BE2C (cell line): ENCODE measurements around the gene GALNT17.

Experiments
- DNase-seq: peaks from one replicate; pipeline ENCODE4 v3.0.0-alpha.2; 2020
- H3K27me3 ChIP-seq: fragments of 250-450 bp; sonication (Bioruptor Pico); 2 replicates; pipeline ENCODE4 v1.5.1; 2020; ENCODE audit warnings: mild to moderate bottlenecking
- H3K36me3 ChIP-seq: fragments of 250-450 bp; sonication (Bioruptor Pico); 2 replicates; pipeline ENCODE4 v1.5.1; 2020; ENCODE audit warnings: mild to moderate bottlenecking
- H3K4me1 ChIP-seq: fragments of 250-450 bp; sonication (Bioruptor Pico); 2 replicates; pipeline ENCODE4 v1.5.1; 2020
- H3K4me3 ChIP-seq: 2 replicates; pipeline ENCODE4 v1.5.1; 2011; ENCODE audit warnings: low read depth, low read length
- H3K9me3 ChIP-seq: fragments of 250-450 bp; sonication (Bioruptor Pico); 2 replicates; pipeline ENCODE4 v1.5.1; 2020
- CTCF ChIP-seq: IDR thresholded peaks from 2 replicates; pipeline ENCODE4 v1.5.1; 2012; ENCODE audit warnings: mild to moderate bottlenecking, low read depth, low read length

The GALNT17 gene

GRCh38 chr7:71506822-71507221, 374.9 kb downstream of the GALNT17 start:
- Histone ChIP-seq H3K27me3 (no peaks in the 10 kb centered on the region), H3K4me1 (no peaks in the 10 kb centered on the region), H3K36me3 (no peaks in the 10 kb centered on the region), H3K4me3 (no peak overlapping the region), H3K9me3 (no peaks in the 10 kb centered on the region; the same call in 1 of the 2 replicates)
- TF ChIP-seq CTCF, result no peak
- no peak for DNase-seq

- H3K4me3 ChIP-seq, result no peak overlapping the region
- H3K36me3 ChIP-seq, result no peaks in the 10 kb centered on the region
- no peaks in the 10 kb centered on the region; the same call in 1 of the 2 replicates for H3K9me3 ChIP-seq
- no peaks in the 10 kb centered on the region for H3K27me3 ChIP-seq
- no peaks in the 10 kb centered on the region for H3K4me1 ChIP-seq
- TF ChIP-seq CTCF, result no peak
- DNase-seq, result no peak
Observed at GRCh38 chr7:71507680-71508602, 376.0 kb downstream of the GALNT17 start.

GRCh38 chr7:71509381-71509780, 377.4 kb downstream of the GALNT17 start:
- TF ChIP-seq CTCF, result no peak
- Histone ChIP-seq H3K9me3 (no peaks in the 10 kb centered on the region; the same call in 1 of the 2 replicates), H3K4me1 (no peaks in the 10 kb centered on the region), H3K4me3 (no peak overlapping the region), H3K27me3 (no peaks in the 10 kb centered on the region), H3K36me3 (no peaks in the 10 kb centered on the region)
- no peak for DNase-seq

GRCh38 chr7:71511361-71511807, 379.4 kb downstream of the GALNT17 start:
- H3K4me1 ChIP-seq, result no peaks in the 10 kb centered on the region
- TF ChIP-seq CTCF, result no peak
- no peak overlapping the region for H3K4me3 ChIP-seq
- no peaks in the 10 kb centered on the region for H3K36me3 ChIP-seq
- DNase-seq, result no peak
- no peaks in the 10 kb centered on the region for H3K27me3 ChIP-seq
- H3K9me3 ChIP-seq, result no peaks in the 10 kb centered on the region; the same call in 1 of the 2 replicates

GRCh38 chr7:71517940-71518699, 386.2 kb downstream of the GALNT17 start:
- no peak overlapping the region for H3K4me3 ChIP-seq
- no peaks in the 10 kb centered on the region for H3K36me3 ChIP-seq
- H3K9me3 ChIP-seq, result no peaks in the 10 kb centered on the region
- no peak for TF ChIP-seq CTCF
- DNase-seq, result no peak
- H3K4me1 ChIP-seq, result no peaks in the 10 kb centered on the region
- no peaks in the 10 kb centered on the region for H3K27me3 ChIP-seq
